ENCODE results near the gene G6PC1.

Gene G6PC1

DNA sequence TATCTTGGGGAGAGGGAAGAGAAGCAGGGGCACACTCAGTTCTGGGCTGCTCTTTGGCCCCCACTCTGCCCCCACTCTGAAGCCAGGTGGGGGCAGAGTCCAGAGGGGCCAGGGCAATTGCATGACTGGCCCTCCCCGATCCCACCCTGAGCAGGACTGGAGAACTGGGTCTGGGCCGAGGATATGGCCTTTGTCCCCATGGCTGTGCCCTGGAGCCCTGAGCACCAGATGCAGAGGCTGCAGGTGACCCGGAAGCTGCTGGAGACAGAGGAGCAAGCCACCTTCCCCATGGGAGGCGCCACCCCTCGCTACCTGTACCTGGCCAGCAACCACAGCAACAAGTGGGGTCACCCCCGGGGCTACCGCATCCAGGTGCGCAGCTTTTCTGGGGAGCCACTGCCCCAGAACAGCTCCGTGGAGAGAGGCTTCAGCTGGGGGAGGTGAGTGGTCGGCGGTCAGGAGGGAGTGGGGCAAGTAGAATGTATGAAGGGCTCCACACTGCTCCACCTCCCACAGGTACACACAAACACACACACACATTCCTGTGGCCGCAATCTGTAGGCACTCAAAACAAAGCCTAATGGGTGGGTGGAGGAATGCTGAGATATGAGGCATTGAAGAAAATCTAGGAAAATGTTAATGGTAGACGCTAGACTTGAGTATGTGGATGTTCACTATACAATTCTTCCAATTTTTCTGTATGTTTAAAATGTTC, 28.2 kb upstream of the G6PC1 start:
- TF ChIP-seq RAD21 (IDR thresholded peaks at IDR 0.05; ENCODE audit: low read depth) (no peak), CEBPB (IDR thresholded peaks at IDR 0.05) (no peak), EP300 (IDR thresholded peaks at IDR 0.05; ENCODE audit: borderline replicate concordance) (no peak), CREB1 (IDR thresholded peaks at IDR 0.05; ENCODE audit: low read depth) (no peak), TCF12 (IDR thresholded peaks at IDR 0.05; ENCODE audit: low read depth) (no peak), NFIC (IDR thresholded peaks at IDR 0.05) (no peak), ZBTB7A (IDR thresholded peaks at IDR 0.05; ENCODE audit: low read depth) (no peak), TEAD4 (IDR thresholded peaks at IDR 0.05) (no peak), FOXM1 (IDR thresholded peaks at IDR 0.05; ENCODE audit: borderline replicate concordance, low read depth) (no peak), TAF1 (IDR thresholded peaks at IDR 0.05; ENCODE audit: low read depth) (no peak), EGR1 (IDR thresholded peaks at IDR 0.05) (no peak), YY1 (IDR thresholded peaks at IDR 0.05; ENCODE audit: low read depth) (no peak)
- TF ChIP-seq, protein P1, sequence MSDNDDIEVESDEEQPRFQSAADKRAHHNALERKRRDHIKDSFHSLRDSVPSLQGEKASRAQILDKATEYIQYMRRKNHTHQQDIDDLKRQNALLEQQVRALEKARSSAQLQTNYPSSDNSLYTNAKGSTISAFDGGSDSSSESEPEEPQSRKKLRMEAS (IDR thresholded peaks at IDR 0.05): no peak
- TF ChIP-seq, protein P2, sequence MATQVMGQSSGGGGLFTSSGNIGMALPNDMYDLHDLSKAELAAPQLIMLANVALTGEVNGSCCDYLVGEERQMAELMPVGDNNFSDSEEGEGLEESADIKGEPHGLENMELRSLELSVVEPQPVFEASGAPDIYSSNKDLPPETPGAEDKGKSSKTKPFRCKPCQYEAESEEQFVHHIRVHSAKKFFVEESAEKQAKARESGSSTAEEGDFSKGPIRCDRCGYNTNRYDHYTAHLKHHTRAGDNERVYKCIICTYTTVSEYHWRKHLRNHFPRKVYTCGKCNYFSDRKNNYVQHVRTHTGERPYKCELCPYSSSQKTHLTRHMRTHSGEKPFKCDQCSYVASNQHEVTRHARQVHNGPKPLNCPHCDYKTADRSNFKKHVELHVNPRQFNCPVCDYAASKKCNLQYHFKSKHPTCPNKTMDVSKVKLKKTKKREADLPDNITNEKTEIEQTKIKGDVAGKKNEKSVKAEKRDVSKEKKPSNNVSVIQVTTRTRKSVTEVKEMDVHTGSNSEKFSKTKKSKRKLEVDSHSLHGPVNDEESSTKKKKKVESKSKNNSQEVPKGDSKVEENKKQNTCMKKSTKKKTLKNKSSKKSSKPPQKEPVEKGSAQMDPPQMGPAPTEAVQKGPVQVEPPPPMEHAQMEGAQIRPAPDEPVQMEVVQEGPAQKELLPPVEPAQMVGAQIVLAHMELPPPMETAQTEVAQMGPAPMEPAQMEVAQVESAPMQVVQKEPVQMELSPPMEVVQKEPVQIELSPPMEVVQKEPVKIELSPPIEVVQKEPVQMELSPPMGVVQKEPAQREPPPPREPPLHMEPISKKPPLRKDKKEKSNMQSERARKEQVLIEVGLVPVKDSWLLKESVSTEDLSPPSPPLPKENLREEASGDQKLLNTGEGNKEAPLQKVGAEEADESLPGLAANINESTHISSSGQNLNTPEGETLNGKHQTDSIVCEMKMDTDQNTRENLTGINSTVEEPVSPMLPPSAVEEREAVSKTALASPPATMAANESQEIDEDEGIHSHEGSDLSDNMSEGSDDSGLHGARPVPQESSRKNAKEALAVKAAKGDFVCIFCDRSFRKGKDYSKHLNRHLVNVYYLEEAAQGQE (IDR thresholded peaks at IDR 0.05; ENCODE audit: low read depth): no peak
- TF ChIP-seq, protein P3, sequence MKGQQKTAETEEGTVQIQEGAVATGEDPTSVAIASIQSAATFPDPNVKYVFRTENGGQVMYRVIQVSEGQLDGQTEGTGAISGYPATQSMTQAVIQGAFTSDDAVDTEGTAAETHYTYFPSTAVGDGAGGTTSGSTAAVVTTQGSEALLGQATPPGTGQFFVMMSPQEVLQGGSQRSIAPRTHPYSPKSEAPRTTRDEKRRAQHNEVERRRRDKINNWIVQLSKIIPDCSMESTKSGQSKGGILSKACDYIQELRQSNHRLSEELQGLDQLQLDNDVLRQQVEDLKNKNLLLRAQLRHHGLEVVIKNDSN (IDR thresholded peaks at IDR 0.05): no peak

DNA sequence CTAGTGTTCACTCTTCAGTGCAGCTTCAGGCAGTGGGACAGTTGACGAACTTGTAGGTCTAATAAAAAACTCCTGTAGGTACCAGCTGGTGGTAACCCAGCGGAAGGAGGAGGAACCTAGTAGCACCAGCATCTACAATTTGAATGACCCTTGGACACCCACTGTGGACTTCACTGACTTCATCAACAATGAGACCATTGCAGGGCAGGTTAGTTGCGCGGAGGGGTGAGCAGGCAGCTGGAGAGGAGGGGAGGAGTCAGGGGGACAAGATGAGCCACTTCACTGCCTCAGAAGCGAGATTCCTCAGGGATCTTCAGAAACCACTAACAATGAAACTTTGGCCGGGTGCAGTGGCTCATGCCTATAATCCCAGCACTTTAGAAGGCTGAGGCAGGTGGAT, 27.3 kb upstream of the G6PC1 start:
- TF ChIP-seq, protein P1 (IDR thresholded peaks at IDR 0.05): no peak
- TF ChIP-seq EP300 (IDR thresholded peaks at IDR 0.05; ENCODE audit: borderline replicate concordance) (no peak), ZBTB7A (IDR thresholded peaks at IDR 0.05; ENCODE audit: low read depth) (no peak), NFIC (IDR thresholded peaks at IDR 0.05) (no peak), EGR1 (IDR thresholded peaks at IDR 0.05) (no peak), RAD21 (IDR thresholded peaks at IDR 0.05; ENCODE audit: low read depth) (no peak), TEAD4 (IDR thresholded peaks at IDR 0.05) (no peak), CREB1 (IDR thresholded peaks at IDR 0.05; ENCODE audit: low read depth) (no peak)
- TF ChIP-seq, protein P3 (IDR thresholded peaks at IDR 0.05): no peak

DNA sequence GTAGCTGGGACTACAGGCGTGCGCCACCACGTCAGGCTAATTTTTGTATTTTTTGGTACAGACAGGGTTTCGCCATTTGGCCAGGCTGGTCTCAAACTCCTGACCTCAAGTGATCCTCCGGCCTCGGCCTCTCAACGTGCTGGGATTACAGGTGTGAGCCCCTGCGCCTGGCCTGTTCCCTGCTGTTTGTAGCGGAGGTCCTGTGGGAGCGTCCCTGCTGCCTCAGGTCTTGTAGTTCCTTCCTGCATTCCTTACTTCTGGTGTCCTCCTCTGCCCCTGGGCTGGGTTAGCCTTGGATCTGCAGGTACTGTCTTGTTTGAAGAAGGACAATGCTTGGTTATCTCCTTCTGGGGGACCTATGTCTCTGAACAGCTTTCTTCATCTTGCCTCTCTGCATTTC, 23.6 kb upstream of the G6PC1 start:
- TF ChIP-seq ZBTB7A (IDR thresholded peaks at IDR 0.05; ENCODE audit: low read depth) (no peak), FOXM1 (IDR thresholded peaks at IDR 0.05; ENCODE audit: borderline replicate concordance, low read depth) (no peak), CEBPB (IDR thresholded peaks at IDR 0.05) (no peak), TEAD4 (IDR thresholded peaks at IDR 0.05) (no peak)

DNA sequence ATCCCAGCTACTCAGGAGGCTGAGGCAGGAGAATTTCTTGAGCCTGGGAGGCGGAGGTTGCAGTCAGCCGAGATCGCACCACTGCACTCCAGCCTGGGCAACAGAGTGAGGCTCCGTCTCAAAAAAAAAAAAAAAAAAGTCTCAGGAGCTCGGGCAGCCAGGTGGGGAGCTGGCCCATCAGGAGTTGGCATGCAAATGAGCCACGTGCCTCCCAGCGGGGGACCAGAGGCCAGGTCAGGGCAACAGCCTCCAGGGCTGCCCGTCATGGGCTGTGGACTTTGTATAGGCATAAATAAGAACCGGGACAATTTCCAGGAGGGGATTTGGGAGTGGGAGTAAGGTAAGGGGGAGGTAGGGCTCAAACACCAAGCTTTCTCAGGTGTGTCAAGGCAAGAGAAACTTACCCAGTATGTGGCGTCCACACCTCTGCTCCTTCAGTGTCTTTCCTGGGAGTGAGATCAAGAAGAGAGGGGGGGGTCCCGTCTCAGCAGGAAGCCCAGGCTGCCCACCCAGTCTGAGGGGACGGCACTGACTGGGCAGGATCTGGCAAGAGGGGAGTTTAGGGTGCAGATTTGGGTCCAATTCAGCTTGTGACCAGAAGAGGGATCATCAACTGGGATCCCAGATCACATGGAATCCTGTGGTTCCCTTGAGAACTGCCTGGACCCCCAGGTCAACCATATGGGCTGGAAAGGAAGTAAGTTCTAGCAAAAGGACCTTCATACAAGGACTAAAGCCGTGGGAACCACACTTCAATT, 22.3 kb upstream of the G6PC1 start:
- TF ChIP-seq CREB1 (IDR thresholded peaks at IDR 0.05; ENCODE audit: low read depth): no peak
- TF ChIP-seq YY1 (IDR thresholded peaks at IDR 0.05; ENCODE audit: low read depth): no peak
- no peak for TF ChIP-seq RAD21 (IDR thresholded peaks at IDR 0.05; ENCODE audit: low read depth)
- TF ChIP-seq TCF12 (IDR thresholded peaks at IDR 0.05; ENCODE audit: low read depth): peak; percentile 71
- peak; percentile 68 for TF ChIP-seq NFIC (IDR thresholded peaks at IDR 0.05)
- no peak for TF ChIP-seq EGR1 (IDR thresholded peaks at IDR 0.05)
- TF ChIP-seq, protein P1 (IDR thresholded peaks at IDR 0.05): peak; percentile 72
- no peak for TF ChIP-seq CEBPB (IDR thresholded peaks at IDR 0.05)
- TF ChIP-seq, protein P3 (IDR thresholded peaks at IDR 0.05): peak; percentile 89
- no peak for TF ChIP-seq TAF1 (IDR thresholded peaks at IDR 0.05; ENCODE audit: low read depth)
- no peak; the same call in 1 of the 2 replicates for TF ChIP-seq ZBTB7A (IDR thresholded peaks at IDR 0.05; ENCODE audit: low read depth)
- no peak for TF ChIP-seq FOXM1 (IDR thresholded peaks at IDR 0.05; ENCODE audit: borderline replicate concordance, low read depth)
- TF ChIP-seq, protein P2 (IDR thresholded peaks at IDR 0.05; ENCODE audit: low read depth): no peak
- TF ChIP-seq EP300 (IDR thresholded peaks at IDR 0.05; ENCODE audit: borderline replicate concordance): no peak
- TF ChIP-seq TEAD4 (IDR thresholded peaks at IDR 0.05): peak; percentile 53; the same call in 1 of the 2 replicates

All from Ishikawa (cell line).